NCI-H2227 (cell line): Measurements from ENCODE around the gene CFAP20.
A peak's percentile ranks its signal among the peaks of the same experiment; 100 is the strongest.

ENCODE experiments used
- DNase-seq: peaks from one replicate; lab custom pipeline; 2025; ENCODE audit not compliant: unreplicated experiment; lab: John Stamatoyannopoulos, UW

CFAP20 gene

DNA sequence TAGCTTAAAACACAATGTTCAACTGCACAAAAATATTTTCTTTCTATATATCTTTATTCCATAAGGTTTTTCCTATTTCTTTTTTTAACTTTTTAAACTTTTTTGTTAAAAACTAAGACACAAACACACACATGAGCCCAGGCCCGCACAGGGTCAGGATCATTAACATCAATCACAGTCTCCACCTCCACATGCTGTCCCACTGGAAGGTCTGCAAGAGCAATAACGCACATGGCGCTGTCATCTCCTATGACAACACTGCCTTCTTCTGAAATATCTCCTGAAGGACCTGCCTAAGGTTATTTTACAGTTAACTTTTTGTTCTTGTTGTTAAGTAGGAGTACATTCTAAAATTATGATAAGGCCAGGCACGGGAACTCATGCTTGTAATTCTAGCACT, 4.1 kb downstream of the CFAP20 start:
- no peak for DNase-seq

DNA sequence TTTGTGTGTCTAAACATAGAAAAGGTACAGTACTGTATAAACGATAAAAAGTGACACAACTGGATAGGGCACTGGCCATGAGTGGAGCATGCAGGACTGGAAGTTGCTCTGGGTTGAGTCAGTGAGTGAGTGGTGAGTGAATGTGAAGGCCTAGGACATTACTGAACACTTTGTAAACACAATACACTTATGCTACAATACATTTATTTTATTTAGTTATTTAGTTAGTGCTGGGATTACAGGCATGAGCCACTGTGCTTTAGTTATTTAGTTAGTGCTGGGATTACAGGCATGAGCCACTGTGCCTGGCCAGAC, 4.6 kb downstream of the CFAP20 start:
- no peak for DNase-seq

DNA sequence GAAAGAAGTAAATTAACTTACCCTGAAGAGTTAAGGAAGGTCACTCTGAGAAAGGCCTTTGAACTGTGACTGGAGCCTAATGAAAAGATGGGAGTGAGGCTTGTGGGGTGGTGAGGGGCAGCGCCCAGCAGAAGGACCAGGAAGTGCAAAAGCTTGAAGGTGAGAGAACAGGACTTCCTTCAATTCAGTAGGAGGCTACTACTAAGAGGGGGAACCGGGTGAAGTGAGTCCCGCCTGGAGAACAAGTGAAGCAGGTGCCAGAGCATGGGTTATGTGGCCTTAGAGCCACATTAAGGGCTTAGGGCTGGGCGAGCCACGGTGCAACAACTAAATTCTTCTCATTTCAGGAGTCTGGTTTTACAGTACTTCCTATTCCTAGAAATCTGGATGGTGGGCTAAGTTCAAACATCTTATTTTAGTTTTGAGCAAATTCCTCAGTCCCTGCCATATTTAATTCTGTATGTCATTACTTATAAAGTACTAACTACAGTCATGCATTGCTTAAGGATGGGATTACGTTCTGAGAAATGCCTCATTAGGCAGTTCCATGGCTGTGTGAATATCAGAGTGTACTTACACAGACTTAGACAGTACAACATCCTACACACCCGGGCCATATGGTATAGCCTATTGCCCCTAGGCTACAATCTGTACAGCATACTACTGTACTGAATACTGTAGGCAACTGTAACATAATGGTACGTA, 5.1 kb downstream of the CFAP20 start:
- no peak for DNase-seq

DNA sequence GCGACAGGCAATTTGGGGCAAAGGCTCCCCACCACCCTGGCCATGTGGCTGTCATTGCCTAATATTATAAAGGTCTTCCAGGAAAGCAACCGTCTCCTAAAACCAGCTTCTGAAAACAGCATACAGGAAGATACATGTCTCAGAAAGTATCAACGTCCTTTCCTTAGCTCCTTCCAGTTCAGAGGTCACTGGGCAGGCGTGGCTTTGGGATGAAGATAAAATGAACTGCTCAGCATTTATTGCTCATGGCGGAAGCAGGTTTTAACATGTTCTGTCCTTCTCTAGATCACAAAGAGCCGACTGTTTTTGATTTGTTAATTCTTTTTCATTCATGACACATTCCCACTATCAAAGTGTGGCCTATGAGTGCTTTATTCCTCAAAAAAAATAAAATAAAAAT, 8.0 kb downstream of the CFAP20 start:
- no peak for DNase-seq

DNA sequence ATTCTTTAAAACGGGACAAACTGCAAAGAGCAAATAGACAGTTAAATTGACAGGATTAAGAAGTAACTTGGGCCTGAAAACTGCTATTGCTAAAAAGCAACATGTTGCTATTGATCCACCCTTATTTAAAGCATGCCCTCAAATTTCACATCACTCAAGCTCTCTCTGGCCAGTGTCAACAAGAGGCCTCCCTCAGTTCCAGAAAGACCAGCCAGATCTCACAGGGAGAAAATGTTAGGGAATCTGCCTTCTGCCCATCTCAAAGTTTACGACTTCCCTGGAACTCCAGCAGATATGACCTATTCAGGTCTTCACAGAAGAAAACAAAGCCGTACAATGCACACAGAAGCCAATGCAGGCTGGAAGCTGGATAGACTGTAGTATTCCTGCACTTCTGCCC, 8.9 kb downstream of the CFAP20 start:
- no peak for DNase-seq

DNA sequence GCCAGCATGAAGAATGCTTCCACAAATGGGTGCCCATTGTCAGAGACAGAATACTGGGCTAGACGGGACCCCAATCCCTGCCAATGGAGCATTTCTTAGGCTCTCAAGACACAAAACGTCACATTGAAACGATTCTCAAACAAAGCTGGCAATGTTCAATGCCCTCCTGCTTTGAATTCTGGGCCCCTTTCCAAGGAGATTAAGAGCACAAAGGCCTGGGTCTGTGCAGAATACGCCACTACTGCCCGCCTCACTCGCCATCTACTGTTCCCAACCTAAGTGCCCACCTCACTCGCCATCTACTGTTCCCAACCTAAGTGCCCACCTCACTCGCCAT, 9.7 kb downstream of the CFAP20 start:
- DNase-seq: no peak

DNA sequence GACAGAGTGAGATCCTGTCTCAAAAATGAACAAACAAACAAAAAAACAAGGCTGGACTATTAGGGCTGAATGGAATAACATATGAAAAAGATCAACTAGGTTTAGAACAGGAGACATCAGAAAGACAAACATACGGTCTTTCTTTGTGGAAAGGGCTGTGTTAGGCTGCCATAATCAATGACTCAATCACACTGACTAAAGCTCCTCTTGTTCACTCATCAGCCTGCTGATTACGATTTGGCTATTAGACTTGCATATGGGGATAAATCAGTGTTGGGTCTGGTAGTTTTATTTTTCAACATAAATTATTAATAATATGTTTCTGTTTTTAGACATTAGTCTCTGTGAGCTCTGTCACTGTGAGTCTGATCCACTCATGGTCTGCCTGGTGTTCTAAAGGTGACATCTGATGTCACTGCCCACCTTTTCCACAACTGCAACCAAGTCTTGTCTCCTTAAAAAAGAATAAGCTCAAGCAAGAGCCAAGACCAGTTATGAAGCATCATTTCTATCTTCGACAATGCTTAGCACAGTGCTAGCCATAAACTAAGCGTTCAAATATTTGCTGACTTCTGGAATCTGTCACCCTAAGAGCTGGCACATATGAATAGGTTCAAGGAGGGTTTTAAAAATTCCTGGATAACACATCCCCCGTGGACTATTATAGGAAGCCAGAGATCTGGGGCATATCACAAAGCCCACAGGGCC, 10.2 kb downstream of the CFAP20 start:
- no peak for DNase-seq

DNA sequence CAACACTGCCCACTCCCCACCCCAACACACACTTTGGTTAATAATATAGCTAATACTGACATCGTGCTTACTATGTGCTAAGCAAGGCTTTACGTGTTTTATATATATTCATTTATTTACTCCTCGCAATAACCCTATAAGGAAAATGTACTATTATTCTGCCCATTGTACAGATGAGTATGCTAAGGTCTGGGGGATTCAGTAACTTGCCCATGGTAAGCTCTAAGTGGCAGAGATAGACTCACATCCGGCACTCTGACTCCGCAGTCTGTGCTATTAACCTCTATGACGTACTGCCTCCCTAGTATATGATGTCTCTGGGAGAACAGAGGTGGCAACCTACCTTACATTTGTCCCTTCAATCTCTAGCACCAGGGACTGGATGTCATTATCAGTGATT, 12.7 kb downstream of the CFAP20 start:
- no peak for DNase-seq

DNA sequence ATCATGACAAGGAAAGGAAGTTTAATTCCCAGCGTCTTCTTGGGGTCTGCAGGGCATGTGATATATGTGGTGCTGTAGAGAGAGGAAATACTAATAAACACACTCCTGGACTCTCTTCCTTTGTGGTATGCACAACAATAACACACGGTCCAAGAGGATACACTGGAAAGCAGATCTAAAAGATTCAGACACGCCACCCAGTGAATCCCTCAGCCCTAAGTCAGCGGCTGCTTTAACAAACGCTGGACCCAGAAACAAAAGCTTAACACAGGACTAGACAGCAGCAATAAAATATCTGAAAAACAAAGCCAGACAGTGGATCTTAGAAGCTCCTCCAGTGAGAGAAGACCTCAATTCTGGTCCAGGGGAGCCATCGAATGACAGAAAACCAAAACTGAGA, 13.1 kb downstream of the CFAP20 start:
- DNase-seq: no peak

DNA sequence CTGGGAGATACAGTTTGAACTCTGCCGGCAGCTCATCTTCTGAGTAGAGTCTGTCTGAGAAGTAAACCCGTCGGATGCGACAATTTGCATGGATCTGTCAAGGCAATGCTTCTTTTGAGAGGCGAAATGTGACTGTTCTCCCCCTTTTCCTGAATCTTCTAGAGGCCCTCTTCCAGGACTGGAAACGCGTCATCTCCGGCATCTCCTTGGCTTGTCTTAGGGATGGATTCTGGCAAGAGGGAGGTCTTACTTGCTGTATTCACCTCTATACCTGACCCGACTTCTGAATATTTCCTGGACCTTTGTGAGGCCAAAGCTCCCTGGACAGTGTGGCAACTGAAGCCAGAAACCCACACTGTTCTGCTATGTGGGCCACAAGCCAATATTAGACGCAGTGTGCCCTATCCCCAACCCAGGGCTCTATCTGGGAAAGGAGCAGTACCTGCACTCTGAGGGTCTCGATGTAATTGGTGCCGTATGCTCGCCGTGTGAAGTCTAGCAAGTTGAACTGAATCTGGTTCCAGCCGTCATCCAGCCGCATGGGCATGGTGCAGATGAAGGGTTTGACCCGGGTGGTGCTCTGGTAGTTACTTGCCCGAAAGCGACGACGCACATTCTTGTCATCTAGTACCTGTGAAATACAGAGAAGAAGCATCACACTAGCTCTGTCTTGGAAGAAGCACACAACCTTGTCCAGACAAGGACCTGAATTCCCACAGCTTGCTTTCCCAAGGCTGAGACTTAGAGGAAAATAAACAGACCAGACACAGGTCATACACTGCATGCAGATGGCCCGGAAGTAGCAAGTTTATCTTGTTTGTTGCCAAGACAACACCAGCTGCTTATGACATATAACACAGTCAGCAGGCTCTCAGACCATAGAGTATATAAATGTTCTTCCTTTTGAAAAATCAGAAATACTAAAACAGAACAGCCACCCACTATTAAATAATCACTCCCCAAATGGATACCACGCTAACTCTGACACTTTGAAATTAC, 14.1 kb downstream of the CFAP20 start:
- no peak for DNase-seq

DNA sequence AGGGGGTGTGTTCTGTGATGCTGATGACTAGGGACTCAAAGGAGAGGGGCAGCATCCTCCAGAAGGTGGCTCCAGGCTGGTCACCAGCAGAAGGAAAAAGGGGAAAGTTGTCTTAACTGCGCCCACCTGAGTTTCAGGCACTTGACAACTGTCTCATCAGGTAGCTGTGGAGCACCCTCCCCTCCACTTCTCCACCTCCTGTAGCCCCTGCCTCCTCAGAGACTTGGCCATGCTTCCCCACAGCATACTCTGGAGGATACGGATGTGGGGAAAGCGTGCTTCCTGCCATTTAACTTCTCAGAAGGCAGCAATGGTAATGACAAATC, 17.9 kb downstream of the CFAP20 start:
- no peak for DNase-seq

DNA sequence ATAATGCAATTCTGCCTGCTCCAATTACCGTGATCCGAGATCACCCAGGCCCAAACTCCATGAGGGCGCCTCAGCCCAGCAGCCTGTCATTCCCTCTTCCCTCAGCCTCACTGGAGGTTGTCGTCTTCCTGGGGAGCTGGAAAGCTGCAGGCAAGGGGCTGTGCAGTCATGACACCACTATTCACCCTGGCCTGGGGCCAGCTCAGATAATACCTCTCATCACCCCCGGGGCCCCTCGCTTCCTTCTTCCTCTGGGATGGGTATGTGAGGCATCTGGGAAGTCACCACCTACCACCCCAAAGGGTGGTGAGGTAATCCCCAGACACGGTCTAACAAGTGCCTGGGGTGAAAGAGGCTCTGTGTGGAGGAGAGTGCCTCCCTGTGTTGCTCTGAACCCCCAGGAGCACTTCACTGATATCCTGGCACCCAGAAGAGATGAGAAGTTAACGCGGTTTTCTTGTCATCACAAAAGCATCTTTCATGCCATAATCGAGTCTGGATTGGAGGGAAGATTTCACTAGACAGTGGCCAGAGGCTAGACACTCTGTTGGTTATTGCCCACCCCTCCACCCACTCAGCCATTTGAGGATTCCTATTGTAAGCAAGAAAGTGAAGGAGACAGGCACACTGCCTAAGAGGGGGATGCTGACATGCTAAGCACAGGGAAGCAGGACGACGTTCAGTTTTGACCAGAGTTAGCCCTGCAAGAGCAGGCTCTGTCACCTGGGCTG, 18.4 kb downstream of the CFAP20 start:
- DNase-seq: no peak

DNA sequence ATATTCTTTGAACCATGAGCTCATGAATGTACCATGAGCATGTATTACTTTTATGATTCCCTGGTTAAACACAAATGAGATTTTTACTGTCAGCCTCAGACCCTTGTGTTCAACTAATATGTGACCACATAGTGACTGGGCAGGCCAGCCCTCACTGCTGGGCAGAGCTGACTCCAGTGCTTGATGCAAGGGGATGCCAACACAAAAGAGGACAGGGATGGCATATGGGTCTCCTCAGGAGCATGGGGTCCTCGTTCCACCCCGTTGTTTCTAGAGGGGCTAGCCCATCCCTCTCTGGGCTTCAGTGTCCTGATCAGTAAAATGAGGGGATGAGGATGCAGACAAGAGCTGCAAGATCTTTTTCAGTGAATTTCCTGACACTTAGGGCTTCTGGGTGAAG, 19.3 kb downstream of the CFAP20 start:
- DNase-seq: no peak

DNA sequence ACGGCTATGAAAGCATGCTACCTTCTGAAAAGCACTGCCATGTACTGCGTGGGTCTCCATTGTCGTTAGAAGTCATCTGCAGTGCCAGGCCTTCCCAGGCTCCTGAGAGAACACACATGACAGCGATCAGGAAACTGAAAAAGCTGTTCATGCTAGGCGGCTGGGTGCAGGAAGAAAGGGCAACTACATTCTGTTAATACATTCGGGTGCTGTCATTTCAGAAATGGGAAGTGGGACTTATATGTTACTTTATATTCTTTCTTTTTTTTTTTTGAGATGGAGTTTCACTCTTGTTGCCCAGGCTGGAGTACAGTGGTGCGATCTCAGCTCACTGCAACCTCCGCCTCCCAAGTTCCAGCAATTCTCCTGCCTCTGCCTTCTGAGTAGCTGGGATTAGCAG, 19.9 kb downstream of the CFAP20 start:
- DNase-seq: no peak

DNA sequence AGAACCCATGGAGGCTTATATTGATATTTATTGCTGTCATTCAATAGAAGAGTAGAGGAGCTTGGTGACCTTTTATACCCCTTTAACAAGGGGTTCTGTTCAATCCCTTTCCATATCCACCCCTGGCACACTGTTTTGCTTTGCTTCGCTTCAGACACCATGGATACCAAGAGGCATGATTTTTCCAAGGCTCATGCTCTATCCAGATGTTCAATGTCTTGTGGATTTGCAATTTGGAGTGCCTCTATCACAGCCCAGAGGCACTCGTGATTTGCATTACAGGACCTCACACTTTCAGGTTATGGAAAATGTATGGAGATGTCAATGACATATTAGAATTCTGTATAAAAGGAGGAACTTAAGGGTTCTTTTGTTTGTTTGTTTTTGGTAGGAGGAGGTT, 21.5 kb downstream of the CFAP20 start:
- no peak for DNase-seq

DNA sequence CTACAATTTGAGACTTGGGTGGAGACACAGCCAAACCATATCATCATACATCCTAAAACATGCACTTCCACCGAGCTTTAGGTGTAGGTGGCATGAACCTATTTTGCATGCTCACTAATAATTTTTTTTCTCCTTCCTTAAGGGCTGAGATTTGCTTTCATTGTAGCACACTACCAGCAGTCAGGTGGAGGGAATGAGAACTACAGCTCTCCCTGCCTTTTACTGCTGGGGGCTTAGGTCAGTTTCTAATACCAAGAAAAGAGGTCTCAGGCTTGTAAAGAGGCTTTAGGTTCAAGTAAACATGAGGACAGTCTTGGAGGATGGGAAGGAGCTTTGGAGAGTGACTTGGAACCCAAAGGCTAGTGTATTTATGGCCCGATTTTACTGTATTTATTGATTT, 22.0 kb downstream of the CFAP20 start:
- DNase-seq: no peak

DNA sequence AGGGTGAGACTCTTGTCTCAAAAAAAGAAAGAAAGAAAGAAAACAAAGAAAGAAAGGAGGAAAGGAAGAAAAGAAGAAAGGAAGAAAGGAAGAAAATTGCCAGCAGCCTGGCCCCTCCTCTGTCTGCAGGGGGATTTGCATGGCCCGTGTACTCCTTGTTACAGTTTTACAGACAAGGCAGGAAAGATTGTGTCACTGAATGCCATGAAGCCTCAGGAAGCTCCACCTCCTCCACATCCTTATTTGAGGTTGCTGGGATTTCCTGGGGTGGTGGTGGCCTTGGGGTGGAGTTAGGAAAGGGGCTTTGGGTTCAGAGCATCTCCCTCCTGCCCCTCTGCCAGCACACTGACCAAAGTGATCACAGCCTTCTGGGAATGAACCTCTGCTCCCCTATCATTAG, 23.6 kb downstream of the CFAP20 start:
- peak; percentile 5 for DNase-seq

DNA sequence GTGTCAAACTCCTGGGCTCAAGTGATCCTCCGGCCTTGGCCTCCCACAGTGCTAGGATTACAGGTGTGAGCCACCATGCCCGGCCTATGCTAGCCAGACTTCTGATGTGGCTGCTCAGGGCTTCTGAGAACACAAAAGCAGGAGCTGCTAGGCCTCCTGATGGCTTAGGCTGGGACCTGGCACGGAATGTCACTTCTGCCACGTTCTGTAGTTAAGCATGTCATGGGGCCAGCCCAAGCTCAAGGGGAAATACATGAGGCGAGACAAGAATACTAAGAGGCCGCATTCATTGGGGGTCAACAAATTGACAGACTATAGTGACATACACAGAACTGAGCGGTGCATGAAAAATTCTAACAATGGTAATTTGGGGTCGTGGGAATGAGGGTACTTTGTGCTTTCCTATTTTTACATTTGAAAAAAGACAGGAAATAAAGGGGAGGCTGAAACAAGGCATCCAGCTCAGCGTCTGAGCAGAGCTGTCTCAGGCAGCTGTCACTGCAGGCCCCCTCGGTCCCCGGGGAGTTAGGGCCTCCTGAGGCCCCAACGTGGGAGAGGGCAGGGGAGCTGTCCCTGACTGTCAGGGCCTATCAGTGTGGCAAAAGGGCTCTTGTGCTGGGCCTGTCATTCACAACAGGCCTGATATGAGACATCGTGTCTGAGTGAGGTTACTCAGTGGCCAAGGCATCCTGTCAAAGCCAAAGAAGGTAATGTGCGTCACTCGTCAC, 26.4 kb downstream of the CFAP20 start:
- no peak for DNase-seq

DNA sequence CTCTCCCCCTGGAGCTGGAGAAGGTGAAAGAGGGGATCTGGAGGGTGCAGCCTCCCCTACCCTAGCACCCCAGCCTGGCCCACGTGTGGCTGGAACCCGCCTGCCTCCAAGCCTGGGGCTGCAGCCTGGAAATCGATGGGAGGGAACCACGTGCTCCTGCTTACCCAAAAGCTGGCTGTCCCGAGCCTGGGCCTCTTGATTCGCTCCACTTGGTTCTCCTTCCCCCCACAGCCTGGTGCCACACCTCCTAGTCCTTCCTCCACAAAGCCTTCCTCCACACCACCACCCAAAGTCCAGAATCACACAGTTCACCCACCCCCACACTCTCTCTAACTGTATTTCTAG, 29.3 kb downstream of the CFAP20 start:
- no peak for DNase-seq

DNA sequence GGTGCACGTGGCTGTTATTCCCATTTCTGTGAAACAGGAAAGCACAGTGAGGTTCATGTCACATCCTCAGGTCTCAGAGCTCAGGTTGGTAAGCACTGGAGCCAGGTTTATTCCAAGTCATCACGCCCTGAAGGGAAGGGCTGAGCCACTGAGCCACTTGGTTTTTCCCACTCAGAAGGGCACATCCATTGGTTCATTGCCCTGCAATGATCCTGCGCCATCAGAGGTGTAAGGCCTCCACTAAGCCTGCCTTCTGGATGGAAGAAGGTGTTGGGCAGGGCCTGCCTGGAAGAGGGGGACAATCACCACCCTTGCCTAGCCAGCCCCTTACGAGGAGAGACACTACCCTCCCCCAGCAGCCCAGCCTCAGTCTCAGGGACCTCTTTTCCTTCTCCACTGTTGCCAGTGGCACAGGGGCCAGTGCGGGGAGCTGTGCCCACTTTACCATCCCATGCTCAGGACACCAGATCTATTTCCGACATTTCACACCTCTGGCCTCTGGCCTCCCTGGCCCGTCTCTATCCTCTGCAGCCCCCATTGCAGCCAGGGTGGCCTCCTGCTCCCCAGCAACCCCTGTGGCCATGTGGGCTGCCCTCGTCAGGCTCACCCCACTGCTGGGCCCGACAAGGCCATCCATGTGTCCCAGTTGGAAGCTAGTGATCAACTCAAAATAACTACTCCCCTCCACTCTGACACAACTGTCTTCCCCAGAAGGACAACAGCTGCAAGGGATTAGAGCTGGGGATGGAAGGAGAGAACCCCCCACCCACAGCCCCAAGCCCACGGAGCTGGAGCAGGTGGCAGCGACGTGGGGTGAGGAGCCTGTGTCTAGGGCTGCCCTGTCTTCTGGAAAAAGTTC, 29.9 kb downstream of the CFAP20 start:
- DNase-seq: no peak
